WTC11 (cell line): Measurements from ENCODE around the gene TRIB2. TPM values are rescaled to one million over a fixed set of nuclear protein-coding genes. Genes with fewer than 3 reads are reported as not detected.

Experiments
- ATAC-seq: fragments of 200-7000 bp; cut with Tn5 transposase; 2 replicates; pipeline ENCODE4 v1.10.0; 2021; ENCODE audit warnings: mild to moderate bottlenecking, moderate library complexity
- CTCF ChIA-PET: fragments of 300-600 bp; sonication (Branson Sonifier 250); formaldehyde crosslinking; loops from one replicate; lab custom pipeline; 2021; ENCODE audit warnings: antibody characterized with exemption; lab: Charles Lee
- POLR2A ChIA-PET: fragments of 350-600 bp; sonication (Branson Sonifier 250); formaldehyde crosslinking; loops from one replicate; lab custom pipeline; 2021; ENCODE audit warnings: antibody characterized with exemption; lab: Charles Lee
- DNase-seq: peaks from one replicate; pipeline ENCODE4 v3.0.0; 2021; ENCODE audit warnings: low spot score
- H3K27ac Mint-ChIP-seq: 2 replicates; pipeline ENCODE4 v1.8.0; 2021; ENCODE audit warnings: mixed read lengths
- H3K27me3 Mint-ChIP-seq: 2 replicates; pipeline ENCODE4 v1.8.0; 2021; ENCODE audit warnings: low read depth, mild to moderate bottlenecking, moderate library complexity, mixed read lengths
- H3K36me3 Mint-ChIP-seq: 2 replicates; pipeline ENCODE4 v1.8.0; 2021; ENCODE audit warnings: mixed read lengths
- H3K4me1 Mint-ChIP-seq: 2 replicates; pipeline ENCODE4 v1.8.0; 2022; ENCODE audit warnings: mixed read lengths
- H3K4me3 Mint-ChIP-seq: 2 replicates; pipeline ENCODE4 v1.8.0; 2021; ENCODE audit warnings: mild to moderate bottlenecking, moderate library complexity, mixed read lengths
- H3K9me3 Mint-ChIP-seq: 2 replicates; pipeline ENCODE4 v1.8.0; 2021; ENCODE audit warnings: mixed read lengths
- ARID4B ChIP-seq: sonication (generic); formaldehyde crosslinking; IDR thresholded peaks from 2 replicates; pipeline ENCODE4 v1.8.0; 2023; ENCODE audit warnings: missing genetic modification reagents, mild to moderate bottlenecking, borderline replicate concordance
- ATF1 ChIP-seq: sonication (generic); formaldehyde crosslinking; IDR thresholded peaks from 2 replicates; pipeline ENCODE4 v1.8.1; 2023; ENCODE audit warnings: mild to moderate bottlenecking, moderate library complexity, missing genetic modification reagents
- CREM ChIP-seq: sonication (generic); formaldehyde crosslinking; IDR thresholded peaks from 2 replicates; pipeline ENCODE4 v1.8.1; 2022; ENCODE audit warnings: mild to moderate bottlenecking, missing genetic modification reagents, moderate library complexity
- ETV6 ChIP-seq: sonication (generic); formaldehyde crosslinking; IDR thresholded peaks from 2 replicates; pipeline ENCODE4 v1.8.1; 2022; ENCODE audit warnings: mild to moderate bottlenecking, missing genetic modification reagents
- FOXK1 ChIP-seq: sonication (generic); formaldehyde crosslinking; IDR thresholded peaks from 2 replicates; pipeline ENCODE4 v1.8.0; 2022; ENCODE audit warnings: mild to moderate bottlenecking, moderate library complexity, missing genetic modification reagents
- NR3C1 ChIP-seq: sonication (generic); formaldehyde crosslinking; conservative IDR thresholded peaks from 2 replicates; pipeline ENCODE4 v1.8.1; 2023; ENCODE audit warnings: low read depth, mild to moderate bottlenecking, missing genetic modification reagents
- OVOL2 ChIP-seq: fragments of 250-450 bp; sonication (Bioruptor Pico); IDR thresholded peaks from 2 replicates; pipeline ENCODE4 v1.9.0; 2021; ENCODE audit warnings: mild to moderate bottlenecking, borderline replicate concordance
- PRRX2 ChIP-seq: fragments of 250-450 bp; sonication (Bioruptor Pico); IDR thresholded peaks from 2 replicates; pipeline ENCODE4 v1.8.0; 2021; ENCODE audit warnings: mild to moderate bottlenecking
- RELA ChIP-seq: sonication (generic); formaldehyde crosslinking; IDR thresholded peaks from 2 replicates; pipeline ENCODE4 v1.8.1; 2022; ENCODE audit warnings: missing genetic modification reagents, mild to moderate bottlenecking, borderline replicate concordance
- SMAD3 ChIP-seq: sonication (generic); formaldehyde crosslinking; IDR thresholded peaks from 2 replicates; pipeline ENCODE4 v1.8.0; 2022; ENCODE audit warnings: missing genetic modification reagents, mild to moderate bottlenecking, borderline replicate concordance
- STAT6 ChIP-seq: sonication (generic); formaldehyde crosslinking; conservative IDR thresholded peaks from 2 replicates; pipeline ENCODE4 v1.8.1; 2023; ENCODE audit warnings: mild to moderate bottlenecking, low read depth, missing genetic modification reagents, moderate library complexity
- TEAD4 ChIP-seq: sonication (generic); formaldehyde crosslinking; IDR thresholded peaks from 2 replicates; pipeline ENCODE4 v1.8.0; 2022; ENCODE audit warnings: mild to moderate bottlenecking, missing genetic modification reagents
- ZNF232 ChIP-seq: sonication (generic); formaldehyde crosslinking; IDR thresholded peaks from 2 replicates; pipeline ENCODE4 v1.8.0; 2022; ENCODE audit warnings: mild to moderate bottlenecking, missing genetic modification reagents
- ZNF532 ChIP-seq: fragments of 250-450 bp; sonication (Bioruptor Pico); IDR thresholded peaks from 2 replicates; pipeline ENCODE4 v1.9.0; 2021; ENCODE audit warnings: mild to moderate bottlenecking, borderline replicate concordance
- ZNF671 ChIP-seq: fragments of 250-450 bp; sonication (Bioruptor Pico); IDR thresholded peaks from 2 replicates; pipeline ENCODE4 v1.8.0; 2021; ENCODE audit warnings: mild to moderate bottlenecking
- total RNA-seq: library from RNA; stranded (reverse); gene quantifications from 3 replicates; pipeline ENCODE4 v1.2.3, GENCODE V29; 2021
- TF ChIP-seq, protein P1 (sequence below): sonication (generic); formaldehyde crosslinking; IDR thresholded peaks from 2 replicates; pipeline ENCODE4 v1.8.1; 2023; ENCODE audit warnings: mild to moderate bottlenecking, missing genetic modification reagents
- TF ChIP-seq, protein P2 (sequence below): sonication (generic); formaldehyde crosslinking; IDR thresholded peaks from 2 replicates; pipeline ENCODE4 v1.8.0; 2022; ENCODE audit warnings: mild to moderate bottlenecking, missing genetic modification reagents
- TF ChIP-seq, protein P3 (sequence below): sonication (generic); formaldehyde crosslinking; IDR thresholded peaks from 2 replicates; pipeline ENCODE4 v1.8.1; 2022; ENCODE audit warnings: low read depth, missing genetic modification reagents, borderline replicate concordance

The TRIB2 gene
- total RNA-seq, 1 experiment from 2014 or later, result 89.3 TPM

DNA sequence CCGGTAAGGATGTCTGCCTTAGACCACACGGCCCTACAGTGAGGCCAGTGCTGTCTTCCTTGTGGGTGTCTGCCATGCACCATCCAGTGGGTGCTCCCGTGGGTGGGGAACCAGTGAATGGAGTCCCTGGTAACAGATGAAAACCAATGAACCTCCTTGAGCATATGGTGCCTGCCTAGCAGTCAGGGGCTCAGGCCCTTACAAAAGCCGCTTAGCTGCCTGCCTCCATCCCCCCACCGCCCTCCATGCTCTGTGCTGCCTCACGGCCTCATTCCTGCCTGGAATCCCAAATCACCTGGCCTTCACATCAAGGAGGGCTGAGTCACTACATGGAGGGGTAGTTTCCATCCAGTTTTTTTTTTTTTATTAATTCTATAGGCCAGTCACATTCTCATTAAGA, 30.8 kb upstream of the TRIB2 start (continued):
- no peak for TF ChIP-seq ARID4B (CRISPR knock-in tag)
- no peak for TF ChIP-seq CREM (CRISPR knock-in tag)
- no peak for TF ChIP-seq ZNF532 (CRISPR knock-in tag)
- no peak for TF ChIP-seq RELA (CRISPR knock-in tag)
- TF ChIP-seq ZNF232 (CRISPR knock-in tag), result no peak

DNA sequence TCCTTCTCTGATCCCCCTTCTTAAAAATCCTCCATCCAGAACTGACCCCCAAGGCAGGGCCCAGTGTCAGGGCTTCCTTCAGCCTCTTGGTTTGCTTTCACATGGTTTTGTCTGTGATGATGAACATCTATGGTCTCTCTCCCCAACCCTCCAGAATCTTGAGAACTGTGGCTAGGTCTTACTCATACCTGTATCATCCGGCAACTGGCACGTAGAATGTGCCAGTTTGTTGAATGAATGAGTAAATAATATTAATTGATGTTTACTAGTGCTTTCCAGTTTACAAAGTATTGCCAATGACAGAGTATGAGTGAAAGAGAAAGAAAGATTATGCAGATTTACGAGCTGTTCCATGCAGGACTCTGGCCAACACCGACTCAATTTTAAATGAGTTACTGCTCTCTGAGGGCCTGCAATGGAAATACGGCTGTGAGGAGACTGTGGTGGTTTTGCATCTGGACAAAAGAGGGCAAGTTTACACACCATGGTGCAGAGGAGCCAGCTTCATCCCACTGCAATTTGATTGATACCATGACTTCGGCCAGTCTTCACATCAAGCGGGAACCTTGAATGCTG, 29.9 kb upstream of the TRIB2 start:
- Mint-ChIP-seq H3K27ac (no peak overlapping the region), H3K9me3 (peaks cover 30% of the 10 kb centered on the region), H3K4me3 (no peak overlapping the region), H3K4me1 (peaks cover 49% of the 10 kb centered on the region), H3K27me3 (peaks cover 6% of the 10 kb centered on the region; the same call in 1 of the 2 replicates), H3K36me3 (peaks cover 19% of the 10 kb centered on the region)
- ATAC-seq (no peak), DNase-seq (no peak)
- TF ChIP-seq OVOL2 (CRISPR knock-in tag) (no peak), SMAD3 (CRISPR knock-in tag) (no peak), ETV6 (no peak), STAT6 (CRISPR knock-in tag) (no peak), ZNF671 (CRISPR knock-in tag) (no peak), ATF1 (CRISPR knock-in tag) (no peak), NR3C1 (no peak), PRRX2 (CRISPR knock-in tag) (no peak), FOXK1 (CRISPR knock-in tag) (no peak), TEAD4 (CRISPR knock-in tag) (no peak)
- TF ChIP-seq, protein P1, sequence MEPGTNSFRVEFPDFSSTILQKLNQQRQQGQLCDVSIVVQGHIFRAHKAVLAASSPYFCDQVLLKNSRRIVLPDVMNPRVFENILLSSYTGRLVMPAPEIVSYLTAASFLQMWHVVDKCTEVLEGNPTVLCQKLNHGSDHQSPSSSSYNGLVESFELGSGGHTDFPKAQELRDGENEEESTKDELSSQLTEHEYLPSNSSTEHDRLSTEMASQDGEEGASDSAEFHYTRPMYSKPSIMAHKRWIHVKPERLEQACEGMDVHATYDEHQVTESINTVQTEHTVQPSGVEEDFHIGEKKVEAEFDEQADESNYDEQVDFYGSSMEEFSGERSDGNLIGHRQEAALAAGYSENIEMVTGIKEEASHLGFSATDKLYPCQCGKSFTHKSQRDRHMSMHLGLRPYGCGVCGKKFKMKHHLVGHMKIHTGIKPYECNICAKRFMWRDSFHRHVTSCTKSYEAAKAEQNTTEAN, result no peak
- TF ChIP-seq, protein P2, sequence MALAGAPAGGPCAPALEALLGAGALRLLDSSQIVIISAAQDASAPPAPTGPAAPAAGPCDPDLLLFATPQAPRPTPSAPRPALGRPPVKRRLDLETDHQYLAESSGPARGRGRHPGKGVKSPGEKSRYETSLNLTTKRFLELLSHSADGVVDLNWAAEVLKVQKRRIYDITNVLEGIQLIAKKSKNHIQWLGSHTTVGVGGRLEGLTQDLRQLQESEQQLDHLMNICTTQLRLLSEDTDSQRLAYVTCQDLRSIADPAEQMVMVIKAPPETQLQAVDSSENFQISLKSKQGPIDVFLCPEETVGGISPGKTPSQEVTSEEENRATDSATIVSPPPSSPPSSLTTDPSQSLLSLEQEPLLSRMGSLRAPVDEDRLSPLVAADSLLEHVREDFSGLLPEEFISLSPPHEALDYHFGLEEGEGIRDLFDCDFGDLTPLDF (CRISPR knock-in tag), result no peak
- TF ChIP-seq, protein P3, sequence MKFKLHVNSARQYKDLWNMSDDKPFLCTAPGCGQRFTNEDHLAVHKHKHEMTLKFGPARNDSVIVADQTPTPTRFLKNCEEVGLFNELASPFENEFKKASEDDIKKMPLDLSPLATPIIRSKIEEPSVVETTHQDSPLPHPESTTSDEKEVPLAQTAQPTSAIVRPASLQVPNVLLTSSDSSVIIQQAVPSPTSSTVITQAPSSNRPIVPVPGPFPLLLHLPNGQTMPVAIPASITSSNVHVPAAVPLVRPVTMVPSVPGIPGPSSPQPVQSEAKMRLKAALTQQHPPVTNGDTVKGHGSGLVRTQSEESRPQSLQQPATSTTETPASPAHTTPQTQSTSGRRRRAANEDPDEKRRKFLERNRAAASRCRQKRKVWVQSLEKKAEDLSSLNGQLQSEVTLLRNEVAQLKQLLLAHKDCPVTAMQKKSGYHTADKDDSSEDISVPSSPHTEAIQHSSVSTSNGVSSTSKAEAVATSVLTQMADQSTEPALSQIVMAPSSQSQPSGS (CRISPR knock-in tag), result no peak
- POLR2A ChIA-PET, result no interaction called here
- CTCF ChIA-PET, result no interaction called here
